ENCODE measurements around the gene CCNK. TPM values are rescaled to one million over a fixed set of nuclear protein-coding genes. Genes with fewer than 3 reads are reported as not detected.

Gene CCNK
- total and polyA plus RNA-seq, 4 experiments from 2014 or later, result 7.0 to 83.4 (median 48.6) TPM

GRCh38 chr14:99510556-99511139, 29.4 kb downstream of the CCNK start:
- CTCF ChIA-PET (ENCODE audit: partially characterized antibody), result interaction anchor here (1.4 kb wide), 1 partner anchor 118 kb away, joined by 5 read pairs; no protein-coding TSS in a partner anchor
- Histone ChIP-seq H3K36me3 (ENCODE audit: insufficient read depth, low read length) (peaks cover 34% of the 10 kb centered on the region), H3K4me3 (ENCODE audit: low read length in 2 of 2) (no peak overlapping the region), H3K27me3 (ENCODE audit: insufficient read depth, low read length) (no peaks in the 10 kb centered on the region), H3K27ac (ENCODE audit: low read depth, low read length) (no peak overlapping the region), H3K4me1 (ENCODE audit: insufficient read depth, low read length) (no peaks in the 10 kb centered on the region), H3K9me3 (ENCODE audit: control insufficient read depth in 1 of 2, low read length in 2 of 2) (no peaks in the 10 kb centered on the region)
- no peaks in the 10 kb centered on the region for H3K27me3 Mint-ChIP-seq
- POLR2A ChIA-PET (ENCODE audit: partially characterized antibody), result no interaction called here
- intact Hi-C loops (cut with micrococcal nuclease), result no loop called here
- no peaks in the 10 kb centered on the region for H3K9me3 Mint-ChIP-seq
- no peak overlapping the region for H3K4me3 Mint-ChIP-seq
- no peaks in the 10 kb centered on the region for H3K4me1 Mint-ChIP-seq
- H3K27ac Mint-ChIP-seq, result peak overlapping the region in 1 of 7 donors; percentile 48
- H3K36me3 Mint-ChIP-seq, result peaks cover 30 to 68% of the 10 kb centered on the region in 2 donors
- no peak for DNase-seq

- peaks cover 25% of the 10 kb centered on the region for H3K36me3 ChIP-seq (ENCODE audit: insufficient read depth, low read length)
- Mint-ChIP-seq H3K9me3 (no peaks in the 10 kb centered on the region), H3K4me3 (no peak overlapping the region), H3K4me1 (no peaks in the 10 kb centered on the region), H3K27me3 (no peaks in the 10 kb centered on the region), H3K27ac (peak overlapping the region in 3 of 7 donors; percentile 16 to 29 (median 22)), H3K36me3 (peaks cover 21 to 59% of the 10 kb centered on the region in 2 donors)
- H3K4me1 ChIP-seq (ENCODE audit: insufficient read depth, low read length), result no peaks in the 10 kb centered on the region
- H3K4me3 ChIP-seq (ENCODE audit: low read length in 2 of 2), result no peak overlapping the region
- ChIA-PET CTCF (ENCODE audit: partially characterized antibody) (interaction anchor here (1.4 kb wide), 1 partner anchor 117 kb away, joined by 5 read pairs; no protein-coding TSS in a partner anchor), POLR2A (ENCODE audit: partially characterized antibody) (interaction anchor here (0.8 kb wide), 1 partner anchor 31 kb away, joined by 3 read pairs; the partner anchor contains the start of genes CCNK and SETD3)
- no peaks in the 10 kb centered on the region for H3K27me3 ChIP-seq (ENCODE audit: insufficient read depth, low read length)
- H3K27ac ChIP-seq (ENCODE audit: low read depth, low read length), result no peak overlapping the region
- DNase-seq, result no peak
- intact Hi-C loops (cut with micrococcal nuclease), result no loop called here
- no peaks in the 10 kb centered on the region for H3K9me3 ChIP-seq (ENCODE audit: control insufficient read depth in 1 of 2, low read length in 2 of 2)
Measured at GRCh38 chr14:99511421-99512109, 30.4 kb downstream of the CCNK start.

- peak overlapping the region in 2 of 7 donors; percentile 16 to 22 for H3K27ac Mint-ChIP-seq
- H3K36me3 Mint-ChIP-seq, result peaks cover 16 to 54% of the 10 kb centered on the region in 2 donors
- Histone ChIP-seq H3K4me3 (ENCODE audit: low read length in 2 of 2) (no peak overlapping the region), H3K36me3 (ENCODE audit: insufficient read depth, low read length) (peaks cover 20% of the 10 kb centered on the region), H3K9me3 (ENCODE audit: control insufficient read depth in 1 of 2, low read length in 2 of 2) (no peaks in the 10 kb centered on the region), H3K27ac (ENCODE audit: low read depth, low read length) (no peak overlapping the region), H3K27me3 (ENCODE audit: insufficient read depth, low read length) (no peaks in the 10 kb centered on the region), H3K4me1 (ENCODE audit: insufficient read depth, low read length) (no peaks in the 10 kb centered on the region)
- intact Hi-C loops (cut with micrococcal nuclease), result no loop called here
- H3K9me3 Mint-ChIP-seq, result no peaks in the 10 kb centered on the region
- H3K27me3 Mint-ChIP-seq, result no peaks in the 10 kb centered on the region
- no peak overlapping the region for H3K4me3 Mint-ChIP-seq
- ChIA-PET CTCF (ENCODE audit: partially characterized antibody) (interaction anchor here (1.4 kb wide), 1 partner anchor 116 kb away, joined by 5 read pairs; no protein-coding TSS in a partner anchor), POLR2A (ENCODE audit: partially characterized antibody) (interaction anchor here (0.8 kb wide), 1 partner anchor 31 kb away, joined by 3 read pairs; the partner anchor contains the start of genes CCNK and SETD3)
- H3K4me1 Mint-ChIP-seq, result no peaks in the 10 kb centered on the region
- no peak for DNase-seq
Measured at GRCh38 chr14:99512110-99512449, 30.9 kb downstream of the CCNK start.

- Mint-ChIP-seq H3K36me3 (peaks cover 10 to 48% of the 10 kb centered on the region in 2 donors), H3K27me3 (no peaks in the 10 kb centered on the region), H3K4me3 (no peak overlapping the region), H3K9me3 (no peaks in the 10 kb centered on the region), H3K27ac (peak overlapping the region in 2 of 7 donors; percentile 16 to 29), H3K4me1 (no peaks in the 10 kb centered on the region)
- intact Hi-C loops (cut with micrococcal nuclease), result no loop called here
- Histone ChIP-seq H3K4me1 (ENCODE audit: insufficient read depth, low read length) (no peaks in the 10 kb centered on the region), H3K9me3 (ENCODE audit: control insufficient read depth in 1 of 2, low read length in 2 of 2) (no peaks in the 10 kb centered on the region), H3K4me3 (ENCODE audit: low read length in 2 of 2) (no peak overlapping the region), H3K36me3 (ENCODE audit: insufficient read depth, low read length) (peaks cover 14% of the 10 kb centered on the region), H3K27me3 (ENCODE audit: insufficient read depth, low read length) (no peaks in the 10 kb centered on the region), H3K27ac (ENCODE audit: low read depth, low read length) (no peak overlapping the region)
- DNase-seq, result no peak
- CTCF ChIA-PET (ENCODE audit: partially characterized antibody), result no interaction called here
- POLR2A ChIA-PET (ENCODE audit: partially characterized antibody), result interaction anchor here (0.8 kb wide), 1 partner anchor 32 kb away, joined by 3 read pairs; the partner anchor contains the start of genes CCNK and SETD3
Measured at GRCh38 chr14:99512571-99513182, 31.5 kb downstream of the CCNK start.

- Mint-ChIP-seq H3K4me3 (no peak overlapping the region), H3K9me3 (no peaks in the 10 kb centered on the region), H3K27me3 (no peaks in the 10 kb centered on the region), H3K4me1 (no peaks in the 10 kb centered on the region), H3K27ac (peak overlapping the region in 2 of 7 donors; percentile 12 to 38), H3K36me3 (peaks cover 6 to 43% of the 10 kb centered on the region in 2 donors)
- H3K27ac ChIP-seq (ENCODE audit: low read depth, low read length), result no peak overlapping the region
- intact Hi-C loops (cut with micrococcal nuclease), result no loop called here
- no peaks in the 10 kb centered on the region for H3K27me3 ChIP-seq (ENCODE audit: insufficient read depth, low read length)
- ChIA-PET CTCF (ENCODE audit: partially characterized antibody) (no interaction called here), POLR2A (ENCODE audit: partially characterized antibody) (no interaction called here)
- H3K36me3 ChIP-seq (ENCODE audit: insufficient read depth, low read length), result peaks cover 8% of the 10 kb centered on the region
- no peak for DNase-seq
- no peaks in the 10 kb centered on the region for H3K9me3 ChIP-seq (ENCODE audit: control insufficient read depth in 1 of 2, low read length in 2 of 2)
- H3K4me1 ChIP-seq (ENCODE audit: insufficient read depth, low read length), result no peaks in the 10 kb centered on the region
- no peak overlapping the region for H3K4me3 ChIP-seq (ENCODE audit: low read length in 2 of 2)
Measured at GRCh38 chr14:99513183-99513694, 32.0 kb downstream of the CCNK start.

GRCh38 chr14:99513946-99514551, 32.8 kb downstream of the CCNK start:
- Mint-ChIP-seq H3K4me3 (no peak overlapping the region), H3K27me3 (no peaks in the 10 kb centered on the region), H3K9me3 (no peaks in the 10 kb centered on the region), H3K36me3 (peaks cover 0 to 34% of the 10 kb centered on the region in 2 donors), H3K4me1 (no peaks in the 10 kb centered on the region), H3K27ac (peak overlapping the region in 1 of 7 donors; percentile 38)
- ChIA-PET POLR2A (ENCODE audit: partially characterized antibody) (no interaction called here), CTCF (ENCODE audit: partially characterized antibody) (no interaction called here)
- DNase-seq, result no peak
- intact Hi-C loops (cut with micrococcal nuclease), result no loop called here
- H3K36me3 ChIP-seq (ENCODE audit: insufficient read depth, low read length), result peaks cover under 1% of the 10 kb centered on the region
- no peak overlapping the region for H3K27ac ChIP-seq (ENCODE audit: low read depth, low read length)
- no peaks in the 10 kb centered on the region for H3K27me3 ChIP-seq (ENCODE audit: insufficient read depth, low read length)
- no peaks in the 10 kb centered on the region for H3K4me1 ChIP-seq (ENCODE audit: insufficient read depth, low read length)
- H3K4me3 ChIP-seq (ENCODE audit: low read length in 2 of 2), result no peak overlapping the region
- H3K9me3 ChIP-seq (ENCODE audit: control insufficient read depth in 1 of 2, low read length in 2 of 2), result no peaks in the 10 kb centered on the region

Data from CD4-positive, alpha-beta memory T cell (primary cell).